Measurements from ENCODE around the gene SRC.

The SRC gene

GRCh38 chr20:37452236-37452635 is 106.3 kb downstream of the SRC start:
- ATAC-seq: no peak
- DNase-seq: no peak
- H3K9me3 Mint-ChIP-seq: peaks cover 0 to 21% of the 10 kb centered on the region in 2 donors
- H3K27ac Mint-ChIP-seq: no peak overlapping the region
- H3K27me3 Mint-ChIP-seq: peaks cover 9% of the 10 kb centered on the region
- no peak overlapping the region for H3K4me3 Mint-ChIP-seq
- H3K4me1 Mint-ChIP-seq: no peaks in the 10 kb centered on the region

- peaks cover 9% of the 10 kb centered on the region for H3K27me3 Mint-ChIP-seq
- no peak overlapping the region for H3K4me3 Mint-ChIP-seq
- no peak overlapping the region for H3K27ac Mint-ChIP-seq
- DNase-seq (no peak), ATAC-seq (no peak)
- no peaks in the 10 kb centered on the region for H3K4me1 Mint-ChIP-seq
- H3K9me3 Mint-ChIP-seq: peaks cover 4 to 21% of the 10 kb centered on the region in 2 donors
These were observed 107.3 kb downstream of the SRC start for GRCh38 chr20:37453288-37453687.

- H3K4me3 Mint-ChIP-seq: no peak overlapping the region
- peaks cover 10 to 25% of the 10 kb centered on the region in 2 donors for H3K9me3 Mint-ChIP-seq
- DNase-seq (no peak), ATAC-seq (no peak)
- no peaks in the 10 kb centered on the region for H3K4me1 Mint-ChIP-seq
- H3K27me3 Mint-ChIP-seq: peaks cover 9% of the 10 kb centered on the region
- H3K27ac Mint-ChIP-seq: peak overlapping the region; percentile 2 to 18
These were observed 107.9 kb downstream of the SRC start for GRCh38 chr20:37453836-37454235.

GRCh38 chr20:37454636-37455385 is 108.9 kb downstream of the SRC start:
- peaks cover 13 to 30% of the 10 kb centered on the region in 2 donors for H3K9me3 Mint-ChIP-seq
- no peak for ATAC-seq
- no peak overlapping the region for H3K4me3 Mint-ChIP-seq

More at GRCh38 chr20:37454636-37455385, 108.9 kb downstream of the SRC start:
- DNase-seq: no peak
- H3K4me1 Mint-ChIP-seq: no peaks in the 10 kb centered on the region
- peaks cover 9% of the 10 kb centered on the region for H3K27me3 Mint-ChIP-seq
- no peak overlapping the region for H3K27ac Mint-ChIP-seq
